ENCODE data around the gene CDK2.
A peak's percentile ranks its signal among the peaks of the same experiment; 100 is the strongest.

The CDK2 gene

GRCh38 chr12:56020423-56021184 lies 54.0 kb downstream of the CDK2 start, which contains the start of gene IKZF4:
Gene IKZF4, plus strand, starts transcription at chr12:56021043. Its CDS starts 451 bp downstream, at chr12:56021494.
- peak; percentile 91 for DNase-seq
- Histone ChIP-seq H3K27me3 (ENCODE audit: control insufficient read depth in 1 of 2, insufficient read depth in 1 of 2, low read length in 2 of 2) (no peaks in the 10 kb centered on the region), H3K23ac (ENCODE audit: low read length in 2 of 2) (peak within 1 kb of the TSS in 1 of 2 experiments; percentile 94), H2BK5ac (ENCODE audit: low read depth, low read length, poor library complexity, severe bottlenecking) (peak within 1 kb of the TSS; percentile 59), H2BK12ac (ENCODE audit: low read length in 2 of 2) (peak within 1 kb of the TSS; percentile 78 to 87), H3K9ac (ENCODE audit: low read length) (peak within 1 kb of the TSS; percentile 69), H2BK15ac (ENCODE audit: low read depth, poor library complexity, severe bottlenecking) (peak within 1 kb of the TSS; percentile 39), H2AK5ac (ENCODE audit: low read length, severe bottlenecking) (peak within 1 kb of the TSS; percentile 5), H3K4me3 (ENCODE audit: insufficient read depth in 1 of 2, low read depth in 1 of 2, low read length in 2 of 2) (peak within 1 kb of the TSS; percentile 53 to 71), H3K18ac (ENCODE audit: low read depth in 1 of 2, low read length in 2 of 2) (peak within 1 kb of the TSS; percentile 81 to 99), H3K79me1 (replicated peaks; ENCODE audit: low read length, poor library complexity, severe bottlenecking) (peaks cover 15% of the 10 kb centered on the region), H3K4me1 (ENCODE audit: control insufficient read depth, insufficient read depth, low read depth, low read length) (peaks cover 17% of the 10 kb centered on the region), H4K91ac (ENCODE audit: low read length) (peak within 1 kb of the TSS; percentile 79), H3K36me3 (ENCODE audit: control insufficient read depth in 1 of 2, insufficient read depth in 2 of 2, low read depth in 1 of 2, low read length in 2 of 2) (peaks cover 11 to 27% of the 10 kb centered on the region in 2 experiments), H3K27ac (ENCODE audit: low read length, poor library complexity, severe bottlenecking) (peak within 1 kb of the TSS; percentile 76), H3K4ac (ENCODE audit: low read depth in 1 of 2, low read length in 2 of 2) (peak within 1 kb of the TSS; percentile 92 to 98), H3K9me3 (ENCODE audit: control insufficient read depth, low read length) (no peaks in the 10 kb centered on the region), H4K8ac (ENCODE audit: low read length) (peak within 1 kb of the TSS; percentile 94), H3K14ac (ENCODE audit: low read length in 2 of 2) (peak within 1 kb of the TSS in 1 of 2 experiments; percentile 98), H3K4me2 (ENCODE audit: low read length, poor library complexity, severe bottlenecking) (peak within 1 kb of the TSS; percentile 73), H2AFZ (ENCODE audit: low read depth, low read length) (peak within 1 kb of the TSS; percentile 18), H2BK120ac (ENCODE audit: low read depth, low read length) (peak within 1 kb of the TSS; percentile 80)
- WGBS, result 11% methylated on average over 9 of the region's 10 CpGs

GRCh38 chr12:56021889-56022497 lies 55.4 kb downstream of the CDK2 start:
- peak overlapping the region in 1 of 2 experiments; percentile 92 for H3K23ac ChIP-seq (ENCODE audit: low read length in 2 of 2)
- peak overlapping the region; percentile 5 for H2AK5ac ChIP-seq (ENCODE audit: low read length, severe bottlenecking)
- peaks cover 18% of the 10 kb centered on the region for H3K79me1 ChIP-seq (replicated peaks; ENCODE audit: low read length, poor library complexity, severe bottlenecking)
- H3K9ac ChIP-seq (ENCODE audit: low read length), result peak overlapping the region; percentile 69
- H3K4me1 ChIP-seq (ENCODE audit: control insufficient read depth, insufficient read depth, low read depth, low read length), result peaks cover 17% of the 10 kb centered on the region
- 46% methylated on average over 2 of the region's 2 CpGs for WGBS
- peak overlapping the region; percentile 94 for H4K8ac ChIP-seq (ENCODE audit: low read length)
- H3K36me3 ChIP-seq (ENCODE audit: control insufficient read depth in 1 of 2, insufficient read depth in 2 of 2, low read depth in 1 of 2, low read length in 2 of 2), result peaks cover 18 to 33% of the 10 kb centered on the region in 2 experiments
- no peak overlapping the region for H2AFZ ChIP-seq (ENCODE audit: low read depth, low read length)
- no peaks in the 10 kb centered on the region for H3K27me3 ChIP-seq (ENCODE audit: control insufficient read depth in 1 of 2, insufficient read depth in 1 of 2, low read length in 2 of 2)
- no peak overlapping the region for H2BK5ac ChIP-seq (ENCODE audit: low read depth, low read length, poor library complexity, severe bottlenecking)
- peak overlapping the region; percentile 39 for H2BK15ac ChIP-seq (ENCODE audit: low read depth, poor library complexity, severe bottlenecking)
- H3K4me2 ChIP-seq (ENCODE audit: low read length, poor library complexity, severe bottlenecking), result peak overlapping the region; percentile 73
- peak overlapping the region; percentile 79 for H4K91ac ChIP-seq (ENCODE audit: low read length)
- H3K18ac ChIP-seq (ENCODE audit: low read depth in 1 of 2, low read length in 2 of 2), result peak overlapping the region; percentile 81 to 99
- H3K27ac ChIP-seq (ENCODE audit: low read length, poor library complexity, severe bottlenecking), result peak overlapping the region; percentile 13
- H3K4ac ChIP-seq (ENCODE audit: low read depth in 1 of 2, low read length in 2 of 2), result peak overlapping the region in 1 of 2 experiments; percentile 98
- peak overlapping the region in 1 of 2 experiments; percentile 85 for H2BK12ac ChIP-seq (ENCODE audit: low read length in 2 of 2)
- no peak overlapping the region for H3K14ac ChIP-seq (ENCODE audit: low read length in 2 of 2)
- no peaks in the 10 kb centered on the region for H3K9me3 ChIP-seq (ENCODE audit: control insufficient read depth, low read length)
- peak overlapping the region; percentile 80 for H2BK120ac ChIP-seq (ENCODE audit: low read depth, low read length)
- H3K4me3 ChIP-seq (ENCODE audit: insufficient read depth in 1 of 2, low read depth in 1 of 2, low read length in 2 of 2), result peak overlapping the region in 1 of 2 experiments; percentile 71
- DNase-seq, result peak; percentile 37

All from mesenchymal stem cell (in vitro differentiated cells and primary cell).